BE2C (cell line): Measurements from ENCODE around the gene PIAS3. TPM values are rescaled to one million over a fixed set of nuclear protein-coding genes. Genes with fewer than 3 reads are reported as not detected.
A peak's percentile ranks its signal among the peaks of the same experiment; 100 is the strongest.

ENCODE experiments used
- DNase-seq: peaks from one replicate; pipeline ENCODE4 v3.0.0-alpha.2; 2020
- H3K27me3 ChIP-seq: fragments of 250-450 bp; sonication (Bioruptor Pico); 2 replicates; pipeline ENCODE4 v1.5.1; 2020; ENCODE audit warnings: mild to moderate bottlenecking
- H3K36me3 ChIP-seq: fragments of 250-450 bp; sonication (Bioruptor Pico); 2 replicates; pipeline ENCODE4 v1.5.1; 2020; ENCODE audit warnings: mild to moderate bottlenecking
- H3K4me1 ChIP-seq: fragments of 250-450 bp; sonication (Bioruptor Pico); 2 replicates; pipeline ENCODE4 v1.5.1; 2020
- H3K4me3 ChIP-seq: 2 replicates; pipeline ENCODE4 v1.5.1; 2011; ENCODE audit warnings: low read depth, low read length
- H3K9me3 ChIP-seq: fragments of 250-450 bp; sonication (Bioruptor Pico); 2 replicates; pipeline ENCODE4 v1.5.1; 2020
- CTCF ChIP-seq: IDR thresholded peaks from 2 replicates; pipeline ENCODE4 v1.5.1; 2012; ENCODE audit warnings: mild to moderate bottlenecking, low read depth, low read length
- polyA plus RNA-seq: library from polyadenylated mRNA; unstranded; fragments of >200 nt; gene quantifications from one replicate; pipeline ENCODE4 v1.2.1, GENCODE V29; 2012; ENCODE audit warnings: low read depth, missing spikeins; ENCODE audit not compliant: insufficient read length, insufficient read depth

Gene PIAS3
- polyA plus RNA-seq: 20.3 TPM

DNA sequence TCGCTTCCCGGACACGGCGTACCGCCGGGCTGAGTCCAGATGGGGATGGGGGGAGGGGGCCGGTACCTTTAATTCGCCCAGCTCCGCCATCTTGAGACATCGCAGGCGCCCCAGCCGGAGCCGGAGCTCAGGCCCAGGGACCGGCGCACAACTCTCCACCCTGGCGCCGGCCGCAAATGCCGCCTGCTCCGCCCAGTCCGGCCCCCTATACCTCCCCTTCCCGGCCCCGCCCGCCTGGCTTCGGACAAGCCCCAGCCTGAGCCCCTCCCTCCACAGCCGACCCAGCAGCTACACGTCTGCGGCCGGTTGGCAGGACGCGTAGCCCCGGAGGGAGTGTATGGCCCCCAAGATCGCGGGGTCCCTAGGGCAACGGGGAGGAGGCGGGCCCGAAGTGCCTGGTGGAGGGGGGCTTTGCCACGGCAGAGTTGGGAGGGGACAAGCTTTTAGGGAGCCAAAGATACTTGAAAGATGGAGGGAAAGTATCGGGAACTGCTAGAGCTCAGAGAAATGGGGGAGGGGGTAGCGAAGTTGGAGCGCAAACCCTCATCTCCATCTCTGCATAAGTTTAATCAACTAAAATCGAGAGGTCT is at the start of gene PIAS3:
Gene PIAS3 (minus strand): TSS at position 181 of the 590 bp plus-strand sequence. CDS start 91 bp downstream, at position 90.
- Histone ChIP-seq H3K4me3 (peak within 1 kb of the TSS; percentile 99), H3K36me3 (no peaks in the 10 kb centered on the region; the same call in 1 of the 2 replicates), H3K4me1 (no peaks in the 10 kb centered on the region), H3K9me3 (no peaks in the 10 kb centered on the region), H3K27me3 (no peaks in the 10 kb centered on the region)
- DNase-seq: peak; percentile 98
- no peak for TF ChIP-seq CTCF

DNA sequence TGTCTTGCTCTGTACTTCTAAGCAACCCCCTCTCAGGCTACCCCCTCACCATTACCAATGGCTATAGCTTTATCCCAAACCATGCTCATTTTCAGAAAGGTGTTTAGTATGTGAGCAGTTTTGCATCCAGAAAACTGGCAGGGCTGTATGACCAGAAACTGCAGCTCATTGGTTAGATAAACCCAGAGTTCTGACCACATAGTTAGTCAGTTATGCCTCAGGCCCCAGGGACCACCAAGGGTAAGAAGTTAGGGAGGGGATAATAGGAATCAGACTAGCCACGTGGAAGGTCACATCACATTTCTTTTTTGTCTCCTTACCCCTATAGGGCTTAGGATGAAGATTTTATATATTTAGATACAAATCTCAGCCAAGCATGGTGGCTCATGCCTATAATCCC is 49.8 kb upstream of the PIAS3 start:
- Histone ChIP-seq H3K36me3 (no peaks in the 10 kb centered on the region; the same call in 1 of the 2 replicates), H3K27me3 (no peaks in the 10 kb centered on the region), H3K4me3 (no peak overlapping the region), H3K9me3 (no peaks in the 10 kb centered on the region), H3K4me1 (no peaks in the 10 kb centered on the region)
- TF ChIP-seq CTCF: no peak
- DNase-seq: no peak

GRCh38 chr1:145906954-145907753 is 48.3 kb upstream of the PIAS3 start:
- Histone ChIP-seq H3K36me3 (no peaks in the 10 kb centered on the region), H3K9me3 (no peaks in the 10 kb centered on the region), H3K4me3 (no peak overlapping the region), H3K27me3 (no peaks in the 10 kb centered on the region), H3K4me1 (no peaks in the 10 kb centered on the region)
- DNase-seq: no peak
- no peak for TF ChIP-seq CTCF

GRCh38 chr1:145901312-145902021 is 42.6 kb upstream of the PIAS3 start:
- H3K4me3 ChIP-seq: no peak overlapping the region
- no peaks in the 10 kb centered on the region for H3K9me3 ChIP-seq
- H3K4me1 ChIP-seq: no peaks in the 10 kb centered on the region
- no peak for DNase-seq
- no peaks in the 10 kb centered on the region for H3K27me3 ChIP-seq
- H3K36me3 ChIP-seq: no peaks in the 10 kb centered on the region
- no peak for TF ChIP-seq CTCF

- Histone ChIP-seq H3K36me3 (no peaks in the 10 kb centered on the region), H3K27me3 (no peaks in the 10 kb centered on the region), H3K9me3 (no peaks in the 10 kb centered on the region), H3K4me3 (no peak overlapping the region), H3K4me1 (no peaks in the 10 kb centered on the region)
- TF ChIP-seq CTCF: no peak
- no peak for DNase-seq
Measured at GRCh38 chr1:145898756-145899155, 39.9 kb upstream of the PIAS3 start.

DNA sequence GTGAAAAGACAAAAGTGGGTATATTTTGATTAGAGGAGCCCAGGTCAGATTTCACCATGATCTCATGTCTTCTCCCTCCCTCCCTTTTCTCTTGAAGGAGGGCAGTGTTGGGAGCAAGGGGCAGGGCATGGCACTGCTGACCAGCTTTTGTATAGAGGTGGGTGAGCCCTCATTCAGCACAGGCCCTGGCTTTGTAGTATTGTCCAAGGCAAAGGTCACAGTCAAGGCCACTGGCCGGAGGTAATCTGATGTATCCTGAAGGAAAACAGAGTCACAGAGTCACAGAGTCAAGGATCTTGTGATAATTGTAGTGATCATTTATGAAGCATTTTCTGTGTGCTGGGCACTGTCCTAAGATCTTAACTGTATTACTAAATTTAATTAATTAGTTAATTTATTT is 39.1 kb upstream of the PIAS3 start:
- Histone ChIP-seq H3K27me3 (no peaks in the 10 kb centered on the region), H3K4me1 (no peaks in the 10 kb centered on the region), H3K9me3 (no peaks in the 10 kb centered on the region), H3K4me3 (no peak overlapping the region), H3K36me3 (no peaks in the 10 kb centered on the region)
- no peak for DNase-seq
- no peak for TF ChIP-seq CTCF
